Nephron progenitor cell (in vitro differentiated cells): ENCODE measurements around the gene ZMYND19.
A peak's percentile ranks its signal among the peaks of the same experiment; 100 is the strongest.
"Not testable (repeated sequence)": the region's sequence is repeated elsewhere in the genome, so short reads cannot be mapped to it uniquely, and the experiment has no call there.

Experiments
- DNase-seq: peaks from one replicate; pipeline ENCODE4 v3.0.0; 2021
- H3K27ac Mint-ChIP-seq: 2 replicates; pipeline ENCODE4 v1.8.0; 2021; ENCODE audit warnings: mild to moderate bottlenecking, moderate library complexity, mixed read lengths
- H3K27me3 Mint-ChIP-seq: 2 replicates; pipeline ENCODE4 v1.8.0; 2021; ENCODE audit warnings: mild to moderate bottlenecking, low read depth, mixed read lengths; ENCODE audit not compliant: poor library complexity
- H3K36me3 Mint-ChIP-seq: 2 replicates; pipeline ENCODE4 v1.8.0; 2021; ENCODE audit warnings: low read depth, mixed read lengths
- H3K4me1 Mint-ChIP-seq: 2 replicates; pipeline ENCODE4 v1.8.0; 2021; ENCODE audit warnings: mixed read lengths
- H3K4me3 Mint-ChIP-seq: 2 replicates; pipeline ENCODE4 v1.8.0; 2021; ENCODE audit warnings: mild to moderate bottlenecking, moderate library complexity, mixed read lengths
- H3K9me3 Mint-ChIP-seq: 2 replicates; pipeline ENCODE4 v1.8.0; 2021; ENCODE audit warnings: mild to moderate bottlenecking, moderate library complexity, mixed read lengths
- CTCF ChIP-seq: fragments of 200-600 bp; sonication (generic); IDR thresholded peaks from 2 replicates; pipeline ENCODE4 v1.5.0; 2021; ENCODE audit warnings: antibody characterized with exemption

ZMYND19 gene

GRCh38 chr9:137605121-137606004 is 15.1 kb upstream of the ZMYND19 start, which contains the start of gene ARRDC1:
Gene ARRDC1, plus strand, starts transcription at chr9:137605686. Its CDS starts 32 bp downstream, at chr9:137605718.
- Mint-ChIP-seq H3K27me3 (peaks cover 46% of the 10 kb centered on the region), H3K36me3 (no peaks in the 10 kb centered on the region), H3K4me3 (peak within 1 kb of the TSS; percentile 78), H3K27ac (no peak within 1 kb of the TSS), H3K4me1 (peaks cover 44% of the 10 kb centered on the region), H3K9me3 (no peaks in the 10 kb centered on the region)
- DNase-seq, result peak; percentile 92
- no peak for TF ChIP-seq CTCF

- Mint-ChIP-seq H3K36me3 (no peaks in the 10 kb centered on the region), H3K4me1 (peaks cover 42% of the 10 kb centered on the region), H3K27ac (no peak overlapping the region), H3K9me3 (no peaks in the 10 kb centered on the region), H3K27me3 (peaks cover 46% of the 10 kb centered on the region), H3K4me3 (peak overlapping the region; percentile 48)
- DNase-seq, result no peak
- no peak for TF ChIP-seq CTCF
Observed at GRCh38 chr9:137604345-137605086, 14.2 kb upstream of the ZMYND19 start.

- Mint-ChIP-seq H3K36me3 (no peaks in the 10 kb centered on the region), H3K4me3 (peak overlapping the region; percentile 45), H3K4me1 (peaks cover 36% of the 10 kb centered on the region), H3K27ac (no peak overlapping the region), H3K9me3 (no peaks in the 10 kb centered on the region), H3K27me3 (peaks cover 42% of the 10 kb centered on the region)
- no peak for DNase-seq
- no peak for TF ChIP-seq CTCF
Observed at GRCh38 chr9:137603879-137604278, 13.6 kb upstream of the ZMYND19 start.

GRCh38 chr9:137602661-137603060 is 12.3 kb upstream of the ZMYND19 start:
- no peaks in the 10 kb centered on the region for H3K36me3 Mint-ChIP-seq
- DNase-seq, result no peak
- H3K9me3 Mint-ChIP-seq, result no peaks in the 10 kb centered on the region
- H3K4me3 Mint-ChIP-seq, result peak overlapping the region; percentile 49
- TF ChIP-seq CTCF, result no peak
- H3K4me1 Mint-ChIP-seq, result peaks cover 24% of the 10 kb centered on the region
- H3K27me3 Mint-ChIP-seq, result peaks cover 48% of the 10 kb centered on the region
- no peak overlapping the region for H3K27ac Mint-ChIP-seq

- Mint-ChIP-seq H3K4me3 (no peak overlapping the region), H3K36me3 (peaks cover 6% of the 10 kb centered on the region), H3K27ac (no peak overlapping the region), H3K4me1 (peaks cover 14% of the 10 kb centered on the region), H3K9me3 (no peaks in the 10 kb centered on the region), H3K27me3 (peaks cover 30% of the 10 kb centered on the region)
- no peak for TF ChIP-seq CTCF
- DNase-seq, result no peak
Observed at GRCh38 chr9:137598943-137599342, 8.6 kb upstream of the ZMYND19 start.

GRCh38 chr9:137596577-137596976 is 6.3 kb upstream of the ZMYND19 start:
- not testable (repeated sequence) for H3K27ac Mint-ChIP-seq, H3K36me3 Mint-ChIP-seq, H3K9me3 Mint-ChIP-seq

More at GRCh38 chr9:137596577-137596976, 6.3 kb upstream of the ZMYND19 start:
- H3K4me3 Mint-ChIP-seq, H3K27me3 Mint-ChIP-seq, DNase-seq: not testable (repeated sequence)
- peaks cover 14% of the 10 kb centered on the region for H3K4me1 Mint-ChIP-seq
